ENCODE data around the gene FRG1.
"Not testable (repeated sequence)": the region's sequence is repeated elsewhere in the genome, so short reads cannot be mapped to it uniquely, and the experiment has no call there.

Gene FRG1

GRCh38 chr4:189985651-189986243 lies 45.1 kb downstream of the FRG1 start:
- DNase-seq (ENCODE audit: low spot score) = not testable (repeated sequence)

- DNase-seq (ENCODE audit: low spot score) = no peak
These were observed 48.3 kb downstream of the FRG1 start for GRCh38 chr4:189988877-189989431.

GRCh38 chr4:189989941-189990340 lies 49.3 kb downstream of the FRG1 start:
- DNase-seq (ENCODE audit: low spot score) = not testable (repeated sequence)

All from AG08396 (cell line).